ENCODE measurements around the gene MORC2. TPM values are rescaled to one million over a fixed set of nuclear protein-coding genes. Genes with fewer than 3 reads are reported as not detected.

Gene MORC2
- total and polyA plus RNA-seq, 2 of the 13 experiments (the other 11 are each of a cell fraction or from before 2014, with no cell fraction given): 11.9 to 18.3 TPM

DNA sequence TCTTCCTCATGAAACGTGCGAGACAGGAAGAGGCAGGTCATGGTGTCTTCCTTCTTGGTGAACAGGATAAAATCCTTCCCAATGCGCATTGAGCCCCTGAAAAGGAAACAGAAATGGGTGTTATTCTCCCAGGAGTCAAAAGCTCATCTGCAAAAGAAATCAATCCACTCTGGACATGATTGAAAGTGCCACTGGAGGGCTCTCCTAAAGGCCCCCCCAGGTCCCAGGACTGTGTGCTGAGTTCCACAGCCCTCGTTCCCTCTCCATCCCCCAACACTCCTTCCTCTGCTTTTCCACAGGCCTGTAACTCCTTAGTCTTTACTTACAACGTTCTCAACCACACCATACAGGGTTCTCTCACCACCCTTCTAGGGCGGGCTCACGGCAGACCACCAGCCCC lies 22.2 kb downstream of the MORC2 start:
- Histone ChIP-seq H2AFZ (ENCODE audit: low read length) (no peak overlapping the region), H3K9ac (ENCODE audit: insufficient read depth, low read depth, low read length) (no peak overlapping the region), H3K4me1 (ENCODE audit: insufficient read depth, low read length) (no peaks in the 10 kb centered on the region), H3K27me3 (ENCODE audit: control insufficient read depth in 1 of 2, insufficient read depth in 2 of 2, low read length in 2 of 2) (no peaks in the 10 kb centered on the region), H3K36me3 (replicated peaks in 1 of 2; ENCODE audit: control insufficient read depth in 1 of 2, insufficient read depth in 2 of 2, low read length in 2 of 2) (peaks cover 48 to 98% of the 10 kb centered on the region in 2 experiments), H3K4me3 (replicated peaks in 1 of 3; ENCODE audit: insufficient read depth in 1 of 3, low read depth in 2 of 3, low read length in 3 of 3) (no peak overlapping the region), H3K79me2 (ENCODE audit: insufficient read depth, low read length) (no peaks in the 10 kb centered on the region), H3K27ac (ENCODE audit: extremely low read length, insufficient read depth, low read length) (no peak overlapping the region), H3K4me2 (ENCODE audit: low read depth, low read length) (no peak overlapping the region), H4K20me1 (ENCODE audit: insufficient read depth, low read length) (no peaks in the 10 kb centered on the region), H3K9me3 (ENCODE audit: low read length) (no peaks in the 10 kb centered on the region)
- WGBS (ENCODE audit: low lambda C conversion rate): 84% methylated on average over 7 of the region's 7 CpGs
- in situ Hi-C loops (cut with HindIII; ENCODE audit: extremely low pct_ligation_motif_present, low pct_unique_long_range_greater_than_20kb): no loop called here
- DNase-seq (ENCODE audit: low spot score): no peak
- intact Hi-C loops (cut with micrococcal nuclease; ENCODE audit: unreplicated experiment): loop anchor here (5.0 kb wide), 1 partner anchor 136 kb away; the partner anchor contains the start of gene SMTN
- ChIA-PET CTCF (ENCODE audit: low intra/inter-chr PET ratio, low total read pairs) (no interaction called here), POLR2A (no interaction called here)
- no peak for ATAC-seq
- no peak for FAIRE-seq
- BruUV-seq (replicated peaks): no TSS peak
- TF ChIP-seq PRDM10 (CRISPR knock-in tag; IDR thresholded peaks at IDR 0.05; ENCODE audit: low read depth) (no peak), ZNF143 (CRISPR knock-in tag; IDR thresholded peaks at IDR 0.05) (no peak), GATAD1 (CRISPR knock-in tag; IDR thresholded peaks at IDR 0.05) (no peak)
- TF ChIP-seq, protein P1, sequence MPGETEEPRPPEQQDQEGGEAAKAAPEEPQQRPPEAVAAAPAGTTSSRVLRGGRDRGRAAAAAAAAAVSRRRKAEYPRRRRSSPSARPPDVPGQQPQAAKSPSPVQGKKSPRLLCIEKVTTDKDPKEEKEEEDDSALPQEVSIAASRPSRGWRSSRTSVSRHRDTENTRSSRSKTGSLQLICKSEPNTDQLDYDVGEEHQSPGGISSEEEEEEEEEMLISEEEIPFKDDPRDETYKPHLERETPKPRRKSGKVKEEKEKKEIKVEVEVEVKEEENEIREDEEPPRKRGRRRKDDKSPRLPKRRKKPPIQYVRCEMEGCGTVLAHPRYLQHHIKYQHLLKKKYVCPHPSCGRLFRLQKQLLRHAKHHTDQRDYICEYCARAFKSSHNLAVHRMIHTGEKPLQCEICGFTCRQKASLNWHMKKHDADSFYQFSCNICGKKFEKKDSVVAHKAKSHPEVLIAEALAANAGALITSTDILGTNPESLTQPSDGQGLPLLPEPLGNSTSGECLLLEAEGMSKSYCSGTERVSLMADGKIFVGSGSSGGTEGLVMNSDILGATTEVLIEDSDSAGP (CRISPR knock-in tag; IDR thresholded peaks at IDR 0.05; ENCODE audit: borderline replicate concordance): no peak

Data from HepG2 (cell line).